H9 (cell line): ENCODE results near the gene SERPING1. TPM values are rescaled to one million over a fixed set of nuclear protein-coding genes. Genes with fewer than 3 reads are reported as not detected.

Source experiments
- DNase-seq: peaks from one replicate; pipeline ENCODE4 v3.0.0-alpha.2; 2017
- H2AFZ ChIP-seq: one replicate; pipeline ENCODE4 v1.6.1; 2013; ENCODE audit warnings: mild to moderate bottlenecking, low read length, control low read depth, moderate library complexity
- H2AK5ac ChIP-seq: 2 replicates; pipeline ENCODE4 v1.6.1; 2013; ENCODE audit warnings: low read length, control low read depth, mixed read lengths; ENCODE audit not compliant: insufficient read length
- H2BK120ac ChIP-seq: one replicate; pipeline ENCODE4 v1.6.1; 2013; ENCODE audit warnings: low read depth, mild to moderate bottlenecking, low read length, control low read depth, inconsistent platforms; ENCODE audit not compliant: poor library complexity, severe bottlenecking
- H2BK12ac ChIP-seq: 2 replicates; pipeline ENCODE4 v1.6.1; 2013; ENCODE audit warnings: low read length, control low read depth, mixed read lengths, low read depth; ENCODE audit not compliant: insufficient read length
- H2BK15ac ChIP-seq: 2 replicates; pipeline ENCODE4 v1.6.1; 2013; ENCODE audit warnings: low read depth, low read length, control low read depth
- H2BK20ac ChIP-seq: one replicate; pipeline ENCODE4 v1.6.1; 2013; ENCODE audit warnings: low read depth, mild to moderate bottlenecking, low read length, control low read depth, inconsistent platforms; ENCODE audit not compliant: poor library complexity, severe bottlenecking
- H2BK5ac ChIP-seq: 2 replicates; pipeline ENCODE4 v1.6.1; 2013; ENCODE audit warnings: low read length, control low read depth, mixed read lengths; ENCODE audit not compliant: insufficient read length
- H3K14ac ChIP-seq: 2 replicates; pipeline ENCODE4 v1.6.1; 2013; ENCODE audit warnings: low read length, control low read depth; ENCODE audit not compliant: insufficient read depth
- H3K18ac ChIP-seq: 2 replicates; pipeline ENCODE4 v1.6.1; 2013; ENCODE audit warnings: low read depth, mild to moderate bottlenecking, mixed read lengths, low read length, control low read depth; ENCODE audit not compliant: insufficient read length
- H3K23ac ChIP-seq: 2 replicates; pipeline ENCODE4 v1.6.1; 2013; ENCODE audit warnings: low read length, control low read depth, mixed read lengths, low read depth; ENCODE audit not compliant: insufficient read length
- H3K23me2 ChIP-seq: 2 replicates; pipeline ENCODE4 v1.6.1; 2013; ENCODE audit warnings: low read depth, mild to moderate bottlenecking, mixed read lengths, low read length, control low read depth; ENCODE audit not compliant: insufficient read length, poor library complexity, severe bottlenecking
- H3K27ac ChIP-seq: 2 replicates; pipeline ENCODE4 v1.5.1; 2013; ENCODE audit warnings: low read length, control low read depth, mixed read lengths, low read depth; ENCODE audit not compliant: insufficient read length
- H3K27me3 ChIP-seq: 2 replicates; pipeline ENCODE4 v1.6.1; 2013; ENCODE audit warnings: low read length, control low read depth, inconsistent platforms; ENCODE audit not compliant: insufficient read depth
- H3K4ac ChIP-seq: 2 replicates; pipeline ENCODE4 v1.6.1; 2013; ENCODE audit warnings: low read depth, mild to moderate bottlenecking, control low read depth, inconsistent platforms, low read length, moderate library complexity
- H3K4me1 ChIP-seq: 2 replicates; pipeline ENCODE4 v1.6.1; 2013; ENCODE audit warnings: low read length, control low read depth, inconsistent platforms; ENCODE audit not compliant: insufficient read depth
- H3K4me2 ChIP-seq: 2 replicates; pipeline ENCODE4 v1.6.1; 2013; ENCODE audit warnings: low read length, control low read depth, mixed read lengths; ENCODE audit not compliant: insufficient read length, insufficient read depth
- H3K56ac ChIP-seq: 2 replicates; pipeline ENCODE4 v1.6.1; 2013; ENCODE audit warnings: low read depth, mild to moderate bottlenecking, mixed read lengths, low read length, control low read depth; ENCODE audit not compliant: insufficient read length
- H3K79me1 ChIP-seq: 2 replicates; pipeline ENCODE4 v1.6.1; 2013; ENCODE audit warnings: low read depth, mild to moderate bottlenecking, moderate library complexity, low read length, control low read depth, inconsistent platforms; ENCODE audit not compliant: insufficient read depth, poor library complexity, severe bottlenecking
- H3K79me2 ChIP-seq: 2 replicates; pipeline ENCODE4 v1.6.1; 2013; ENCODE audit warnings: low read length, control low read depth, inconsistent platforms; ENCODE audit not compliant: insufficient read depth
- H3K9ac ChIP-seq: 2 replicates; pipeline ENCODE4 v1.6.1; 2013; ENCODE audit warnings: low read length, control low read depth, mixed read lengths; ENCODE audit not compliant: insufficient read length; ENCODE audit errors: extremely low read depth
- H3K9me3 ChIP-seq: one replicate; pipeline ENCODE4 v1.6.1; 2013; ENCODE audit warnings: low read depth, low read length, inconsistent platforms; ENCODE audit not compliant: control insufficient read depth
- H3T11ph ChIP-seq: one replicate; pipeline ENCODE4 v1.6.1; 2013; ENCODE audit warnings: mild to moderate bottlenecking, low read length, control low read depth, inconsistent platforms
- H4K20me1 ChIP-seq: one replicate; pipeline ENCODE4 v1.6.1; 2013; ENCODE audit not compliant: control insufficient read depth, insufficient read length, insufficient read depth
- H4K5ac ChIP-seq: 2 replicates; pipeline ENCODE4 v1.6.1; 2013; ENCODE audit warnings: low read depth, mild to moderate bottlenecking, mixed read lengths, low read length, control low read depth; ENCODE audit not compliant: insufficient read length
- H4K8ac ChIP-seq: replicated peaks from 2 replicates; pipeline ENCODE4 v1.6.1; 2013; ENCODE audit warnings: low read length, control low read depth, mixed read lengths, low read depth; ENCODE audit not compliant: insufficient read length
- H4K91ac ChIP-seq: 2 replicates; pipeline ENCODE4 v1.6.1; 2013; ENCODE audit warnings: low read depth, mild to moderate bottlenecking, moderate library complexity, mixed read lengths, low read length, control low read depth; ENCODE audit not compliant: insufficient read length
- H3K27ac Mint-ChIP-seq, 3 experiments: 2 replicates in 2 of 3; 3 replicates in 1 of 3; pipeline ENCODE4 v1.8.0; 2020 to 2021; ENCODE audit warnings: mixed read lengths in 3 of 3, mild to moderate bottlenecking in 1 of 3, moderate library complexity in 1 of 3
- H3K27me3 Mint-ChIP-seq: 2 replicates; pipeline ENCODE4 v1.8.0; 2021; ENCODE audit warnings: low read depth, mild to moderate bottlenecking, moderate library complexity, mixed read lengths
- H3K36me3 Mint-ChIP-seq, 3 experiments: 2 replicates in 2 of 3; 3 replicates in 1 of 3; pipeline ENCODE4 v1.8.0; 2020 to 2021; ENCODE audit warnings: low read depth in 3 of 3, mixed read lengths in 3 of 3; ENCODE audit not compliant: insufficient read depth in 1 of 3
- H3K4me1 Mint-ChIP-seq, 2 experiments: 2 replicates each; pipeline ENCODE4 v1.8.0; 2020; ENCODE audit warnings: mixed read lengths in 2 of 2
- H3K4me3 Mint-ChIP-seq, 2 experiments: 2 replicates in 1 of 2; 3 replicates in 1 of 2; pipeline ENCODE4 v1.8.0; 2020 to 2021; ENCODE audit warnings: mild to moderate bottlenecking in 2 of 2, mixed read lengths in 2 of 2, moderate library complexity in 1 of 2
- H3K9me3 Mint-ChIP-seq, 2 experiments: 2 replicates in 1 of 2; 3 replicates in 1 of 2; pipeline ENCODE4 v1.8.0; 2020; ENCODE audit warnings: mild to moderate bottlenecking in 2 of 2, mixed read lengths in 2 of 2, moderate library complexity in 1 of 2
- CTCF ChIP-seq: fragments of 200-600 bp; sonication (generic); conservative IDR thresholded peaks from 3 replicates; pipeline ENCODE4 v1.8.0; 2021; ENCODE audit warnings: antibody characterized with exemption, mild to moderate bottlenecking
- WGBS: extraction: QIAGEN DNeasy Blood & Tissue Kit; methylation state at CpG from one replicate; pipeline ENCODE4 v1.1.7; 2013; ENCODE audit warnings: missing lambda C conversion rate, low lambda C conversion rate, mixed read lengths; ENCODE audit not compliant: insufficient read length; ENCODE audit errors: extremely low coverage; 5-methylcytosine and 5-hydroxymethylcytosine counted together
- total RNA-seq: library from RNA; stranded (reverse); gene quantifications from 2 replicates; pipeline ENCODE4 v1.2.1, GENCODE V29; 2021

The SERPING1 gene
- total RNA-seq, 1 experiment from 2014 or later, result 35.2 TPM

- no peak overlapping the region for H4K5ac ChIP-seq
- no peak overlapping the region for H3K4me2 ChIP-seq
- H3K18ac ChIP-seq, result no peak overlapping the region
- H3K79me1 ChIP-seq, result no peaks in the 10 kb centered on the region
- H3K9me3 ChIP-seq, result no peaks in the 10 kb centered on the region
- peaks cover 19% of the 10 kb centered on the region for H3K23me2 ChIP-seq
- H4K20me1 ChIP-seq, result no peaks in the 10 kb centered on the region
- Mint-ChIP-seq H3K4me3 (no peak overlapping the region), H3K36me3 (peaks cover 0 to 2% (median 0%) of the 10 kb centered on the region in 3 experiments; a peak in 1 of 7 replicates), H3K9me3 (no peaks in the 10 kb centered on the region; a peak in 1 of 5 replicates), H3K4me1 (peaks cover 44 to 66% of the 10 kb centered on the region in 2 experiments), H3K27ac (peak overlapping the region in 1 of 3 experiments; percentile 17; a peak in 1 of 7 replicates), H3K27me3 (peaks cover 52% of the 10 kb centered on the region)
- no peak overlapping the region for H2BK120ac ChIP-seq
- no peak for TF ChIP-seq CTCF
- no CpG with 5 or more reads among the region's 3 CpGs for WGBS
- H3K23ac ChIP-seq, result no peak overlapping the region
- no peaks in the 10 kb centered on the region; the same call in 1 of the 2 replicates for H3K27me3 ChIP-seq
- no peak overlapping the region for H2AFZ ChIP-seq
- no peak overlapping the region for H4K91ac ChIP-seq
- H2BK5ac ChIP-seq, result no peak overlapping the region
- no peak overlapping the region for H2BK12ac ChIP-seq
- H3K4ac ChIP-seq, result no peak overlapping the region
- no peak overlapping the region for H3K56ac ChIP-seq
- no peak overlapping the region for H3K9ac ChIP-seq
- H2AK5ac ChIP-seq, result no peak overlapping the region
- no peaks in the 10 kb centered on the region for H3K79me2 ChIP-seq
- DNase-seq, result no peak
- no peak overlapping the region for H2BK15ac ChIP-seq
- no peak overlapping the region for H3K14ac ChIP-seq
- H3K4me1 ChIP-seq, result peaks cover 10% of the 10 kb centered on the region
- no peak overlapping the region for H2BK20ac ChIP-seq
- no peak overlapping the region for H3K27ac ChIP-seq
- no peak overlapping the region for H4K8ac ChIP-seq
- H3T11ph ChIP-seq, result no peak overlapping the region
These were observed 55.2 kb downstream of the SERPING1 start for GRCh38 chr11:57652662-57653061.
